MCF 10A (cell line): ENCODE measurements around the gene LDAF1. TPM values are rescaled to one million over a fixed set of nuclear protein-coding genes. Genes with fewer than 3 reads are reported as not detected.
"Not testable (repeated sequence)": the region's sequence is repeated elsewhere in the genome, so short reads cannot be mapped to it uniquely, and the experiment has no call there.

Experiments used
- BruUV-seq: library from RNA; stranded (reverse); fragments of 400-500 nt; replicated peaks from 2 replicates; lab custom pipeline; 2021; lab: Mats Ljungman, UMichigan
- CTCF ChIA-PET: fragments of 300-600 bp; sonication (Branson Sonifier 250); formaldehyde crosslinking; extraction: SDS; loops from one replicate; lab custom pipeline; 2021; ENCODE audit warnings: antibody characterized with exemption, inconsistent platforms; lab: Yijun Ruan, JAX
- POLR2A ChIA-PET: fragments of 300-600, 350-650 bp; sonication (Branson Sonifier 250); formaldehyde crosslinking; extraction: SDS; loops from one replicate; lab custom pipeline; 2020; ENCODE audit warnings: antibody characterized with exemption, inconsistent platforms; lab: Yijun Ruan, JAX
- DNase-seq: peaks from one replicate; pipeline ENCODE4 v3.0.0-alpha.2; 2018; ENCODE audit not compliant: unreplicated experiment
- H3K27ac Mint-ChIP-seq: one replicate; pipeline ENCODE4 v1.8.0; 2022; ENCODE audit warnings: mild to moderate bottlenecking, low read depth, mixed read lengths; ENCODE audit not compliant: unreplicated experiment
- H3K27me3 Mint-ChIP-seq: one replicate; pipeline ENCODE4 v1.8.0; 2022; ENCODE audit warnings: mixed read lengths; ENCODE audit not compliant: insufficient read depth, unreplicated experiment
- H3K36me3 Mint-ChIP-seq: one replicate; pipeline ENCODE4 v1.8.0; 2022; ENCODE audit warnings: mild to moderate bottlenecking, moderate library complexity, mixed read lengths; ENCODE audit not compliant: insufficient read depth, unreplicated experiment
- H3K4me1 Mint-ChIP-seq: one replicate; pipeline ENCODE4 v1.8.0; 2022; ENCODE audit warnings: mixed read lengths; ENCODE audit not compliant: insufficient read depth, unreplicated experiment
- H3K4me3 Mint-ChIP-seq: one replicate; pipeline ENCODE4 v1.8.0; 2022; ENCODE audit warnings: mild to moderate bottlenecking, moderate library complexity, mixed read lengths; ENCODE audit not compliant: unreplicated experiment
- H3K9me3 Mint-ChIP-seq: one replicate; pipeline ENCODE4 v1.8.0; 2022; ENCODE audit warnings: mixed read lengths; ENCODE audit not compliant: unreplicated experiment
- intact Hi-C: fragments of 100-400 bp; cut with micrococcal nuclease; formaldehyde crosslinking; loops from 2 replicates; pipeline ENCODE4 v1.14.1; 2022
- total RNA-seq: library from RNA; stranded (reverse); gene quantifications from 2 replicates; pipeline ENCODE4 v1.2.3, GENCODE V29; 2022
- TF ChIP-seq, protein P1 (sequence below): fragments of 200-600 bp; IDR thresholded peaks from one replicate; pipeline ENCODE4 v1.8.0; 2022; ENCODE audit warnings: antibody characterized with exemption, mild to moderate bottlenecking; ENCODE audit not compliant: unreplicated experiment

The LDAF1 gene
- total RNA-seq, 1 experiment from 2014 or later: 30.1 TPM

DNA sequence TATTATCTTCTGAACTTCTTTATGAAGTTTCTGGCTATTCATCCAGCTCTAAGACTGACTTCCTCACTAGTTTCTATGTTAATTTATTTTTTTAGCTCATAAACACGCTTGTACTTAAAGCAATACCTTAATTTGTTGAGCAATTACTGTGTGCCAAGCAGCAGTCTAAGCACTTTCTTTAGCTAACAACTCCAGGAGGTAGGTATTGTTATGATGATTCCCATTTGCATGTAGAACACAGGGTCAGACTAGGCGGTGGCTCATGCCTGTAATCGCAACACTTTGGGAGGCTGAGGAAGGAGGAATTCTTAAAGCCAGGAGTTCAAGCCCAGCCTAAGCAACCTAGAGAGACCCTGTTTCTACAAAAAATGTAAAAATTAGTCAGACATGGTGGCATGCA, 27.7 kb upstream of the LDAF1 start:
- H3K4me1 Mint-ChIP-seq: no peaks in the 10 kb centered on the region
- no peaks in the 10 kb centered on the region for H3K36me3 Mint-ChIP-seq
- POLR2A ChIA-PET: no interaction called here
- H3K27me3 Mint-ChIP-seq: peaks cover 25% of the 10 kb centered on the region
- TF ChIP-seq, protein P1, sequence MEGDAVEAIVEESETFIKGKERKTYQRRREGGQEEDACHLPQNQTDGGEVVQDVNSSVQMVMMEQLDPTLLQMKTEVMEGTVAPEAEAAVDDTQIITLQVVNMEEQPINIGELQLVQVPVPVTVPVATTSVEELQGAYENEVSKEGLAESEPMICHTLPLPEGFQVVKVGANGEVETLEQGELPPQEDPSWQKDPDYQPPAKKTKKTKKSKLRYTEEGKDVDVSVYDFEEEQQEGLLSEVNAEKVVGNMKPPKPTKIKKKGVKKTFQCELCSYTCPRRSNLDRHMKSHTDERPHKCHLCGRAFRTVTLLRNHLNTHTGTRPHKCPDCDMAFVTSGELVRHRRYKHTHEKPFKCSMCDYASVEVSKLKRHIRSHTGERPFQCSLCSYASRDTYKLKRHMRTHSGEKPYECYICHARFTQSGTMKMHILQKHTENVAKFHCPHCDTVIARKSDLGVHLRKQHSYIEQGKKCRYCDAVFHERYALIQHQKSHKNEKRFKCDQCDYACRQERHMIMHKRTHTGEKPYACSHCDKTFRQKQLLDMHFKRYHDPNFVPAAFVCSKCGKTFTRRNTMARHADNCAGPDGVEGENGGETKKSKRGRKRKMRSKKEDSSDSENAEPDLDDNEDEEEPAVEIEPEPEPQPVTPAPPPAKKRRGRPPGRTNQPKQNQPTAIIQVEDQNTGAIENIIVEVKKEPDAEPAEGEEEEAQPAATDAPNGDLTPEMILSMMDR: no peak
- no peaks in the 10 kb centered on the region for H3K9me3 Mint-ChIP-seq
- CTCF ChIA-PET: no interaction called here
- H3K4me3 Mint-ChIP-seq: no peak overlapping the region
- no peak for DNase-seq
- H3K27ac Mint-ChIP-seq: no peak overlapping the region
- intact Hi-C loops: no loop called here
- BruUV-seq: no TSS peak

DNA sequence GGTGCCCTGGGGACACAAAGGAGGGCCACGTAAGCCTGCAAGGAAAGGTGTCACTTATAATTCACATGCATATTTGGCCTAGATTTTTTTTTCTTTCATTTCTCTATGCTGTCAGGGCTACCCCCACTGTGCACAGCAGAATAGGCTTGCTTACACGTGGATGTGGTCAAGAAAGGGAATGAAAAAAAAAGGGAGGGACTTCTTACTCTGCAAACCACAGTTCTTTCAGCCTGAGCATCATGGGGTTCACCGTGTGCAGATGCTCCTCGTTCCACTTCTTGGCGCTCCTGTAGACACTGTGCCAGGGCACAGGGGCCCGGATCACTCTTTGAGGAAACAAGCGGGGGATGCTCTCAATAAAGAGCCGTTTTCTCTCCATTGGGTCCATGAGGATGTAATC, 24.4 kb upstream of the LDAF1 start:
- no peaks in the 10 kb centered on the region for H3K9me3 Mint-ChIP-seq
- H3K4me3 Mint-ChIP-seq: no peak overlapping the region
- TF ChIP-seq, protein P1: no peak
- H3K36me3 Mint-ChIP-seq: no peaks in the 10 kb centered on the region
- ChIA-PET POLR2A (no interaction called here), CTCF (interaction anchor here (1.3 kb wide), 1 partner anchor 50 kb away, joined by 3 read pairs; no protein-coding TSS in a partner anchor)
- intact Hi-C loops: no loop called here
- peaks cover 25% of the 10 kb centered on the region for H3K27me3 Mint-ChIP-seq
- no peak for DNase-seq
- no TSS peak for BruUV-seq
- H3K27ac Mint-ChIP-seq: no peak overlapping the region
- H3K4me1 Mint-ChIP-seq: no peaks in the 10 kb centered on the region

DNA sequence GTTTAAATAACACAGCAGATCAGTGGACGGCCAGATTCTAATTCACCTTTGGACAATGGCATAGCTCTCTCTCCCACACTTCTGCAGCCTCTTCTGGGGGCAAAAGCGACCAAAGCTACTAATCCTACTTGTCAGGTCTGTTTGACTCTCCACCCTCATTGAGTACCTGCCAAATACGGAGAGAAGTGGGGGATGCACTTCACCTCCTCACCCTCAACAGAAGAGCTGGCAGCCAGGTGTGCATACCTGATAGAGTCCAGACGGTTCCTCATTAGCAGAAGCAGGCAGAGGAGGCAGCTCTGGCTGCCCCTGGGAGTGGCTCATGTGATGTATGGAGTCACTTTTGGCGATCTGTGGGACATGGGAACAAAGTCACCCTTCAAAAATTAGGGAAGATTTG, 12.7 kb upstream of the LDAF1 start:
- H3K27me3 Mint-ChIP-seq: peaks cover 26% of the 10 kb centered on the region
- no TSS peak for BruUV-seq
- no peaks in the 10 kb centered on the region for H3K9me3 Mint-ChIP-seq
- peaks cover 5% of the 10 kb centered on the region for H3K4me1 Mint-ChIP-seq
- intact Hi-C loops: no loop called here
- CTCF ChIA-PET: interaction anchor here (0.9 to 1.3 kb wide), 4 partner anchors 10 to 296 kb away, joined by 3 to 6 read pairs (median 4); no protein-coding TSS in a partner anchor
- H3K4me3 Mint-ChIP-seq: no peak overlapping the region
- POLR2A ChIA-PET: no interaction called here
- H3K36me3 Mint-ChIP-seq: peaks cover 4% of the 10 kb centered on the region
- no peak for DNase-seq
- TF ChIP-seq, protein P1: no peak
- no peak overlapping the region for H3K27ac Mint-ChIP-seq

DNA sequence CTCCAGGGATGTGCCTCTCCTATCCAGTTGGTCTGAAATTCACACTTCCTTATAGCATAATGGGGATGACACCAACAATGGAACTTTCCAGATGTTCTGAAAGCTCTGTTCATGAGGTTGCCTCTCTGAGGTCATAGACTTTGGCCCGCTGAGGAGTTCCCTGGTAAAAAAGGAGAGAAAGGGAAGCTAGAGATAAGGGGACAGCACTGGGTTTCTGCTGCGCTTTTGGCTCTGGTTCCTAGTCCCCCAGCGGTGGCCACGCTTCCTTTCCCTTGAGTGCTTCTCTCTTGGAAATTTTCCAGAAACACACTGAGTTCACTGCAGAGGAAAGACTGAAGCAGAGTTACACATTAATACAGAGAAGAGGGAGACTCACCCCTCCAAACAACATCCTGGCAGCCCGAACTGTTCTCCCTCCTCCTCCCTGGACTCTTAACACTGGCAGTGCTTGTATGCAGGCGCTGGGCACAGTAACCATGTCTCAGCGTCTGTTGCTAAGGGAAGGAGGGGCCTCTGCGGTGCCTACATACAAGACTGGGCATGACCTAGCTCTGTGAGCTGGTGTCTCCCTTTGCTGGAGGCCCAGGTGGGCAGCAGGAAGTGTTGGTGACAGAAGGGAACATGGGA, 8.0 kb upstream of the LDAF1 start, which contains the start of gene DNAH3:
Gene DNAH3, minus strand, starts transcription at position 472 of the 627 bp plus-strand sequence. CDS start 527 bp downstream, outside the sequence.
- POLR2A ChIA-PET: interaction anchor here (0.5 to 1.6 kb wide), 5 partner anchors 9 to 344 kb away, joined by 3 to 6 read pairs (median 4); partner anchors contain the start of genes ERI2 and REXO5
- Mint-ChIP-seq H3K27ac (peak within 1 kb of the TSS; percentile 65), H3K4me3 (no peak within 1 kb of the TSS), H3K27me3 (peaks cover 3% of the 10 kb centered on the region), H3K9me3 (no peaks in the 10 kb centered on the region), H3K4me1 (peaks cover 8% of the 10 kb centered on the region), H3K36me3 (peaks cover 4% of the 10 kb centered on the region)
- DNase-seq: peak; percentile 56
- TF ChIP-seq, protein P1: no peak
- intact Hi-C loops: no loop called here
- no TSS peak for BruUV-seq
- CTCF ChIA-PET: interaction anchor here (0.7 to 1.8 kb wide), 3 partner anchors 150 to 300 kb away, joined by 3 to 8 read pairs (median 4); no protein-coding TSS in a partner anchor

DNA sequence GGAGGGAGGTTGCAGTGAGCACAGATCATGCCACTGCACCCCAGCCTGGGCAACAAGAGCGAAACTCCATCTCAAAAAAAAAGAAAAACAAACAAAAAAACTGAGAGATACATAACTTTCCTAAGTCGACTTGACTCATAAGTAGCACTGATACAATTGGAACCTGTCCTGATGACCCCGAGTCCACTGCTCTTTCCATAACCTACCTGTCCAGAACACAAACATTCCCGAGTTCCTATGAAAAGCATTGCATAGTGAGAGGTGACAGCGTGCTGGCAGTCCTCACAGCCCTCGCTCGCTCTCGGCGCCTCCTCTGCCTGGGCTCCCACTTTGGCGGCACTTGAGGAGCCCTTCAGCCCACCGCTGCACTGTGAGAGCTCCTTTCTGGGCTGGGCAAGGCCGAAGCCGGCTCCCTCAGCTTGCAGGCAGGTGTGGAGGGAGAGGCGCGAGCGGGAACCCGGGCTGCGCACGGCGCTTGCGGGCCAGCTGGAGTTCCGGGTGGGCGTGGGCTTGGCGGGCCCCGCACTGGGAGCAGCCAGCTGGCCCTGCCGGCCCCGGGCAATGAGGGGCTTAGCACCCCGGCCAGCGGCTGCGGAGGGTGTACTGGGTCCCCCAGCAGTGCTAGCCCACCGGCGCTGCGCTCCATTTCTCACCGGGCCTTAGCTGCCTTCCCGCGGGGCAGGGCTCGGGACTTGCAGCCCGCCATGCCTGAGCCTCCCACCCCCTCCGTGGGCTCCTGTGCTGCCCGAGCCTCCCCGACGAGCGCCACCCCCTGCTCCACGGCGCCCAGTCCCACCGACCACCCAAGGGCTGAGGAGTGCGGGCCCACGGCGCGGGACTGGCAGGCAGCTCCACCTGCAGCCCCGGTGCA, 6.1 kb upstream of the LDAF1 start:
- not testable (repeated sequence) for H3K4me1 Mint-ChIP-seq

More for the DNA sequence above, 6.1 kb upstream of the LDAF1 start:
- H3K9me3 Mint-ChIP-seq, H3K36me3 Mint-ChIP-seq, H3K27ac Mint-ChIP-seq, BruUV-seq, H3K27me3 Mint-ChIP-seq, H3K4me3 Mint-ChIP-seq, POLR2A ChIA-PET, intact Hi-C loops, DNase-seq: not testable (repeated sequence)
- CTCF ChIA-PET: interaction anchor here (0.6 to 1.8 kb wide), 3 partner anchors 148 to 302 kb away, joined by 4 to 8 read pairs (median 4); no protein-coding TSS in a partner anchor
